CD4-positive, alpha-beta T cell treated with Interleukin-10 for 1 hour (primary cell): ENCODE measurements around the gene CLCN7.
"Not testable (repeated sequence)": the region's sequence is repeated elsewhere in the genome, so short reads cannot be mapped to it uniquely, and the experiment has no call there.

Experiments
- DNase-seq: peaks from one replicate; pipeline ENCODE4 v3.0.0-alpha.2; 2020

Gene CLCN7

GRCh38 chr16:1486551-1487390, 11.9 kb upstream of the CLCN7 start:
- DNase-seq, result no peak

GRCh38 chr16:1485847-1486496, 11.1 kb upstream of the CLCN7 start:
- no peak for DNase-seq

GRCh38 chr16:1481906-1482835, 7.3 kb upstream of the CLCN7 start:
- DNase-seq, result no peak

- DNase-seq, result not testable (repeated sequence)
Observed at GRCh38 chr16:1478937-1479336, 4.1 kb upstream of the CLCN7 start.

- no peak for DNase-seq
Observed at GRCh38 chr16:1477033-1477432, 2.2 kb upstream of the CLCN7 start.

GRCh38 chr16:1475552-1476114, 805 bp upstream of the CLCN7 start:
- DNase-seq, result no peak

- DNase-seq, result no peak
Observed at GRCh38 chr16:1474082-1474795, 589 bp downstream of the CLCN7 start.

- no peak for DNase-seq
Observed at GRCh38 chr16:1472974-1473373, 1.9 kb downstream of the CLCN7 start.

GRCh38 chr16:1471569-1472194, 3.1 kb downstream of the CLCN7 start:
- DNase-seq, result no peak

GRCh38 chr16:1470481-1471251, 4.2 kb downstream of the CLCN7 start:
- no peak for DNase-seq

GRCh38 chr16:1469693-1470201, 5.1 kb downstream of the CLCN7 start:
- no peak for DNase-seq

- not testable (repeated sequence) for DNase-seq
Observed at GRCh38 chr16:1469141-1469540, 5.7 kb downstream of the CLCN7 start.

- DNase-seq, result no peak
Observed at GRCh38 chr16:1468426-1468810, 6.4 kb downstream of the CLCN7 start.

GRCh38 chr16:1466968-1467521, 7.8 kb downstream of the CLCN7 start:
- DNase-seq, result no peak

- no peak for DNase-seq
Observed at GRCh38 chr16:1466054-1466453, 8.8 kb downstream of the CLCN7 start.

- DNase-seq, result no peak
Observed at GRCh38 chr16:1465567-1465915, 9.3 kb downstream of the CLCN7 start.

GRCh38 chr16:1464894-1465566, 9.8 kb downstream of the CLCN7 start:
- no peak for DNase-seq

GRCh38 chr16:1464196-1464893, 10.5 kb downstream of the CLCN7 start:
- DNase-seq, result no peak

GRCh38 chr16:1461146-1461545, 13.7 kb downstream of the CLCN7 start:
- DNase-seq, result no peak
